ENCODE data around the gene NUP188. TPM values are rescaled to one million over a fixed set of nuclear protein-coding genes. Genes with fewer than 3 reads are reported as not detected.

Gene NUP188
- 52.5 and 59.1 TPM in 2 replicates for total RNA-seq (2012; rRNA removed)
- 53.0 and 57.0 TPM in 2 replicates for polyA plus RNA-seq (2012; rRNA removed)
- 30.5 and 31.3 TPM in 2 replicates for polyA plus RNA-seq (2012; cell fraction: cytosol; rRNA removed)
- 48.5 and 87.0 TPM in 2 replicates for polyA plus RNA-seq (2012; cell fraction: nucleus; rRNA removed; ENCODE audit: low replicate concordance)
- percentile 64 among the genes with signal in this experiment for Bru-seq, nascent RNA
- percentile 81 among the genes with signal in this experiment for BruChase-seq, experiment 1, labeled RNA remaining after a 6-hour chase
- BruChase-seq, experiment 2, labeled RNA remaining after a 2-hour chase: percentile 70 among the genes with signal in this experiment
- long read RNA-seq, full-length matches to known transcripts: 9 of 42 reads
- long read RNA-seq, partial matches to known transcripts: 30 of 42 reads
- long read RNA-seq, other reads (novel, unspliced or antisense): 3 of 42 reads

GRCh38 chr9:128947527-128948301 lies at the start of gene NUP188, which contains the start of gene DOLK:
Gene NUP188, plus strand, starts transcription at chr9:128947699. Its CDS starts 21 bp downstream, at chr9:128947720.
Gene DOLK, minus strand, starts transcription at chr9:128947603. Its CDS starts 300 bp downstream, at chr9:128947303.
- Histone ChIP-seq H3K56ac (ENCODE audit: extremely low read depth, insufficient read depth, low read length) (peak within 1 kb of the TSS; percentile 68), H2AK5ac (ENCODE audit: low read depth, low read length) (peak within 1 kb of the TSS; percentile 96), H2BK120ac (ENCODE audit: low read depth, low read length) (peak within 1 kb of the TSS; percentile 71), H3K79me1 (ENCODE audit: low read depth in 1 of 2, low read length in 2 of 2) (peaks cover 28 to 57% of the 10 kb centered on the region in 2 experiments), H3K36me3 (ENCODE audit: control insufficient read depth, insufficient read depth, low read length) (peaks cover 10% of the 10 kb centered on the region), H3K4ac (ENCODE audit: low read depth, low read length) (peak within 1 kb of the TSS; percentile 90), H4K91ac (ENCODE audit: insufficient read depth, low read depth, low read length) (peak within 1 kb of the TSS; percentile 83), H3K18ac (ENCODE audit: low read depth, low read length) (peak within 1 kb of the TSS; percentile 22; the same call in 1 of the 2 replicates), H4K8ac (ENCODE audit: low read depth in 2 of 2, low read length in 2 of 2) (peak within 1 kb of the TSS; percentile 77 to 95), H2BK15ac (ENCODE audit: low read depth, low read length) (no peak within 1 kb of the TSS), H2BK20ac (ENCODE audit: low read depth, low read length) (no peak within 1 kb of the TSS), H2AFZ (replicated peaks; ENCODE audit: low read length, poor library complexity) (peak within 1 kb of the TSS; percentile 100), H3K9ac (ENCODE audit: low read depth, low read length) (peak within 1 kb of the TSS; percentile 90), H3K4me3 (ENCODE audit: insufficient read depth, low read depth, low read length) (peak within 1 kb of the TSS; percentile 94), H4K20me1 (ENCODE audit: insufficient read depth, low read length) (peaks cover 7% of the 10 kb centered on the region; the same call in 1 of the 2 replicates), H2BK5ac (ENCODE audit: low read depth, low read length, poor library complexity, severe bottlenecking) (peak within 1 kb of the TSS; percentile 85), H4K5ac (ENCODE audit: low read depth, low read length) (peak within 1 kb of the TSS; percentile 83), H3K27me3 (ENCODE audit: control insufficient read depth, insufficient read depth, low read length) (no peaks in the 10 kb centered on the region), H3K4me2 (ENCODE audit: low read depth, low read length) (peak within 1 kb of the TSS; percentile 99), H3K9me3 (ENCODE audit: control insufficient read depth, insufficient read depth, low read length) (no peaks in the 10 kb centered on the region), H3K9me1 (ENCODE audit: insufficient read depth, low read length) (peaks cover 16% of the 10 kb centered on the region), H3K14ac (replicated peaks; ENCODE audit: low read depth, low read length) (peak within 1 kb of the TSS; percentile 94), H3K4me1 (ENCODE audit: control insufficient read depth, insufficient read depth, low read length) (peaks cover 7% of the 10 kb centered on the region), H3K23ac (ENCODE audit: low read depth, low read length) (peak within 1 kb of the TSS; percentile 97), H2AK9ac (replicated peaks; ENCODE audit: low read depth, low read length, poor library complexity) (peak within 1 kb of the TSS; percentile 97), H3K27ac (ENCODE audit: insufficient read depth, low read length) (peak within 1 kb of the TSS; percentile 88)
- intact Hi-C loops (cut with micrococcal nuclease): loop anchor here (1.0 to 5.0 kb wide), 3 partner anchors 65 to 176 kb away; partner anchors contain the start of genes KYAT1, LRRC8A and ZER1
- ChIA-PET POLR2A (ENCODE audit: unreplicated experiment) (no interaction called here), CTCF (interaction anchor here (0.7 kb wide), 1 partner anchor 70 kb away, joined by 4 read pairs; no protein-coding TSS in a partner anchor)
- DNase-seq (peak; percentile 89), ATAC-seq (ENCODE audit: low read depth) (peak; percentile 84)
- dilution Hi-C loops (cut with HindIII; ENCODE audit: low sequenced_read_pairs, unreplicated experiment): no loop called here
- BruUV-seq (replicated peaks): no TSS peak
- in situ Hi-C loops (cut with MboI; ENCODE audit: low sequenced_read_pairs): no loop called here
- TF ChIP-seq CHD1 (IDR thresholded peaks at IDR 0.05; ENCODE audit: low read depth, low read length) (peak; percentile 78; the same call in 1 of the 2 replicates), RAD21 (IDR thresholded peaks at IDR 0.05; ENCODE audit: low read length) (no peak), RFX5 (IDR thresholded peaks at IDR 0.05; ENCODE audit: low read depth, low read length) (0 out of 2 replicates have a peak, but pooled peaks have one; percentile 41), MAZ (IDR thresholded peaks at IDR 0.05; ENCODE audit: borderline replicate concordance, low read depth, low read length) (peak; percentile 89), POLR2A (IDR thresholded peaks at IDR 0.05; ENCODE audit: low read depth, low read length) (peak; percentile 94), BHLHE40 (IDR thresholded peaks at IDR 0.05; ENCODE audit: low read depth, low read length) (peak; percentile 92), CTCF (conservative IDR thresholded peaks at IDR 0.05; ENCODE audit: low read depth, low read length) (no peak), MXI1 (IDR thresholded peaks at IDR 0.05; ENCODE audit: borderline replicate concordance, low read depth, low read length) (peak; percentile 66; the same call in 1 of the 2 replicates), USF2 (IDR thresholded peaks at IDR 0.05; ENCODE audit: low read depth, low read length) (peak; percentile 100), MAFK (IDR thresholded peaks at IDR 0.05; ENCODE audit: low read depth, low read length) (no peak), FOS (IDR thresholded peaks at IDR 0.05; ENCODE audit: low read depth, low read length) (peak; percentile 34; the same call in 1 of the 2 replicates)
- 0% methylated on average over 48 of the region's 86 CpGs; no CpG with 5 or more reads in 1 of the 2 experiments for WGBS, 2 experiments (ENCODE audit: extremely low coverage in 2 of 2, insufficient read length in 1 of 2)
